ENCODE data around the gene GLRA1. TPM values are rescaled to one million over a fixed set of nuclear protein-coding genes. Genes with fewer than 3 reads are reported as not detected.

The GLRA1 gene
- total RNA-seq, 1 experiment from 2014 or later: not detected

- Histone ChIP-seq H3K27ac (ENCODE audit: low read depth, low read length) (no peak overlapping the region), H3K27me3 (ENCODE audit: insufficient read depth, low read length) (no peaks in the 10 kb centered on the region), H3K4me2 (ENCODE audit: low read length) (no peak overlapping the region), H3K79me2 (ENCODE audit: insufficient read depth, low read length) (peaks cover 97% of the 10 kb centered on the region), H3K9me3 (ENCODE audit: control insufficient read depth in 1 of 2, insufficient read depth in 1 of 2, low read depth in 1 of 2, low read length in 2 of 2) (no peaks in the 10 kb centered on the region), H2AFZ (ENCODE audit: low read depth, low read length, poor library complexity, severe bottlenecking) (no peak overlapping the region), H3K36me3 (ENCODE audit: control insufficient read depth in 1 of 2, insufficient read depth in 2 of 2, low read length in 2 of 2) (peaks cover 50 to 59% of the 10 kb centered on the region in 2 experiments), H3K9ac (ENCODE audit: low read length) (no peak overlapping the region), H4K20me1 (ENCODE audit: insufficient read depth) (peaks cover 40% of the 10 kb centered on the region), H3K9me2 (ENCODE audit: insufficient read depth) (no peaks in the 10 kb centered on the region), H3K4me1 (ENCODE audit: control insufficient read depth in 1 of 2, insufficient read depth in 2 of 2, low read length in 2 of 2) (no peaks in the 10 kb centered on the region), H3K4me3 (replicated peaks in 1 of 2; ENCODE audit: low read depth in 1 of 2, low read length in 2 of 2) (no peak overlapping the region)
- RAD21 ChIA-PET (ENCODE audit: low non-redundant PET in 1 of 2, low total read pairs in 2 of 2, uncharacterized antibody in 2 of 2, unreplicated experiment in 2 of 2): no interaction called here
- intact Hi-C loops (cut with micrococcal nuclease): no loop called here
- ATAC-seq (no peak), DNase-seq (ENCODE audit: low read depth, low spot score) (no peak)
- POLR2A ChIA-PET: no interaction called here
- CTCF ChIA-PET: no interaction called here
- no peak for TF ChIP-seq EZH2 (IDR thresholded peaks at IDR 0.05)
- BruUV-seq (replicated peaks): no TSS peak
Measured at GRCh38 chr5:151805414-151806223, 119.0 kb downstream of the GLRA1 start.

- RAD21 ChIA-PET (ENCODE audit: low non-redundant PET in 1 of 2, low total read pairs in 2 of 2, uncharacterized antibody in 2 of 2, unreplicated experiment in 2 of 2): no interaction called here
- Histone ChIP-seq H3K9ac (ENCODE audit: low read length) (no peak overlapping the region), H3K4me2 (ENCODE audit: low read length) (no peak overlapping the region), H3K9me2 (ENCODE audit: insufficient read depth) (no peaks in the 10 kb centered on the region), H3K27ac (ENCODE audit: low read depth, low read length) (no peak overlapping the region), H3K79me2 (ENCODE audit: insufficient read depth, low read length) (peaks cover 97% of the 10 kb centered on the region), H2AFZ (ENCODE audit: low read depth, low read length, poor library complexity, severe bottlenecking) (no peak overlapping the region), H3K27me3 (ENCODE audit: insufficient read depth, low read length) (no peaks in the 10 kb centered on the region), H3K9me3 (ENCODE audit: control insufficient read depth in 1 of 2, insufficient read depth in 1 of 2, low read depth in 1 of 2, low read length in 2 of 2) (no peaks in the 10 kb centered on the region), H4K20me1 (ENCODE audit: insufficient read depth) (peaks cover 46% of the 10 kb centered on the region), H3K4me1 (ENCODE audit: control insufficient read depth in 1 of 2, insufficient read depth in 2 of 2, low read length in 2 of 2) (0 out of 4 replicates have a peak, but pooled peaks cover 0 to 3% of the 10 kb centered on the region in 2 experiments), H3K4me3 (replicated peaks in 1 of 2; ENCODE audit: low read depth in 1 of 2, low read length in 2 of 2) (no peak overlapping the region), H3K36me3 (ENCODE audit: control insufficient read depth in 1 of 2, insufficient read depth in 2 of 2, low read length in 2 of 2) (peaks cover 70 to 74% of the 10 kb centered on the region in 2 experiments)
- ATAC-seq (no peak), DNase-seq (ENCODE audit: low read depth, low spot score) (no peak)
- intact Hi-C loops (cut with micrococcal nuclease): no loop called here
- no TSS peak for BruUV-seq (replicated peaks)
- POLR2A ChIA-PET: interaction anchor here (3.6 kb wide), 1 partner anchor 29 kb away, joined by 14 read pairs; the partner anchor contains the start of gene G3BP1
- CTCF ChIA-PET: interaction anchor here (1.3 kb wide), 1 partner anchor 24 kb away, joined by 4 read pairs; no protein-coding TSS in a partner anchor
- TF ChIP-seq JUND (IDR thresholded peaks at IDR 0.05) (no peak), POLR2A (IDR thresholded peaks at IDR 0.05; ENCODE audit: borderline replicate concordance, extremely low read depth, insufficient read depth, insufficient read length) (no peak), EZH2 (IDR thresholded peaks at IDR 0.05) (no peak), CBX3 (IDR thresholded peaks at IDR 0.05; ENCODE audit: low read depth) (no peak), ATF3 (IDR thresholded peaks at IDR 0.05) (no peak), YY1 (IDR thresholded peaks at IDR 0.05; ENCODE audit: extremely low read depth, insufficient replicate concordance, low read depth, low read length) (no peak), ZNF274 (IDR thresholded peaks at IDR 0.05; ENCODE audit: low read depth, low read length) (no peak), SIN3A (IDR thresholded peaks at IDR 0.05; ENCODE audit: low read depth) (no peak), EGR1 (IDR thresholded peaks at IDR 0.05; ENCODE audit: low read depth) (no peak), CEBPB (IDR thresholded peaks at IDR 0.05; ENCODE audit: low read depth) (no peak), EZH2phosphoT487 (IDR thresholded peaks at IDR 0.05; ENCODE audit: borderline replicate concordance) (no peak), SP1 (IDR thresholded peaks at IDR 0.05; ENCODE audit: low read depth) (no peak), SRF (IDR thresholded peaks at IDR 0.05; ENCODE audit: low read depth) (no peak), ELF1 (IDR thresholded peaks at IDR 0.05; ENCODE audit: borderline replicate concordance, low read depth) (no peak), RAD21 (IDR thresholded peaks at IDR 0.05; ENCODE audit: low read depth) (no peak), TCF7L2 (IDR thresholded peaks at IDR 0.05; ENCODE audit: borderline replicate concordance, extremely low read depth, insufficient read depth, insufficient read length) (no peak), POLR2AphosphoS5 (IDR thresholded peaks at IDR 0.05; ENCODE audit: low read depth, low read length) (no peak)
- TF ChIP-seq, protein P1, sequence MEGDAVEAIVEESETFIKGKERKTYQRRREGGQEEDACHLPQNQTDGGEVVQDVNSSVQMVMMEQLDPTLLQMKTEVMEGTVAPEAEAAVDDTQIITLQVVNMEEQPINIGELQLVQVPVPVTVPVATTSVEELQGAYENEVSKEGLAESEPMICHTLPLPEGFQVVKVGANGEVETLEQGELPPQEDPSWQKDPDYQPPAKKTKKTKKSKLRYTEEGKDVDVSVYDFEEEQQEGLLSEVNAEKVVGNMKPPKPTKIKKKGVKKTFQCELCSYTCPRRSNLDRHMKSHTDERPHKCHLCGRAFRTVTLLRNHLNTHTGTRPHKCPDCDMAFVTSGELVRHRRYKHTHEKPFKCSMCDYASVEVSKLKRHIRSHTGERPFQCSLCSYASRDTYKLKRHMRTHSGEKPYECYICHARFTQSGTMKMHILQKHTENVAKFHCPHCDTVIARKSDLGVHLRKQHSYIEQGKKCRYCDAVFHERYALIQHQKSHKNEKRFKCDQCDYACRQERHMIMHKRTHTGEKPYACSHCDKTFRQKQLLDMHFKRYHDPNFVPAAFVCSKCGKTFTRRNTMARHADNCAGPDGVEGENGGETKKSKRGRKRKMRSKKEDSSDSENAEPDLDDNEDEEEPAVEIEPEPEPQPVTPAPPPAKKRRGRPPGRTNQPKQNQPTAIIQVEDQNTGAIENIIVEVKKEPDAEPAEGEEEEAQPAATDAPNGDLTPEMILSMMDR (IDR thresholded peaks at IDR 0.05 in 2 of 3, conservative IDR thresholded peaks at IDR 0.05 in 1 of 3; ENCODE audit: borderline replicate concordance in 1 of 3, insufficient read depth in 1 of 3, low read depth in 2 of 3, low read length in 2 of 3): no peak
- TF ChIP-seq, protein P2, sequence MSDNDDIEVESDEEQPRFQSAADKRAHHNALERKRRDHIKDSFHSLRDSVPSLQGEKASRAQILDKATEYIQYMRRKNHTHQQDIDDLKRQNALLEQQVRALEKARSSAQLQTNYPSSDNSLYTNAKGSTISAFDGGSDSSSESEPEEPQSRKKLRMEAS (IDR thresholded peaks at IDR 0.05): no peak
Measured at GRCh38 chr5:151800532-151800931, 124.1 kb downstream of the GLRA1 start.
